Hepatocyte (in vitro differentiated cells): ENCODE results near the gene ZFHX3. TPM values are rescaled to one million over a fixed set of nuclear protein-coding genes. Genes with fewer than 3 reads are reported as not detected.

Experiments used
- DNase-seq: peaks from one replicate; pipeline ENCODE4 v3.0.0-alpha.2; 2016; ENCODE audit warnings: low spot score
- H2AFZ ChIP-seq: fragments of 200-600 bp; sonication (generic); 2 replicates; pipeline ENCODE4 v1.6.0; 2016; ENCODE audit warnings: antibody characterized with exemption, mild to moderate bottlenecking
- H3K27ac ChIP-seq: fragments of 200-600 bp; sonication (generic); 2 replicates; pipeline ENCODE4 v1.5.1; 2016; ENCODE audit warnings: mild to moderate bottlenecking
- H3K27me3 ChIP-seq: fragments of 200-600 bp; sonication (generic); 2 replicates; pipeline ENCODE4 v1.6.1; 2016
- H3K36me3 ChIP-seq: fragments of 200-600 bp; sonication (generic); replicated peaks from 2 replicates; pipeline ENCODE4 v1.5.1; 2016; ENCODE audit warnings: low read depth; ENCODE audit not compliant: insufficient read depth
- H3K4me1 ChIP-seq: fragments of 200-600 bp; sonication (generic); 2 replicates; pipeline ENCODE4 v1.5.1; 2016; ENCODE audit warnings: mild to moderate bottlenecking, moderate library complexity; ENCODE audit not compliant: insufficient read depth
- H3K4me2 ChIP-seq: fragments of 200-600 bp; sonication (generic); 2 replicates; pipeline ENCODE4 v1.6.0; 2016
- H3K4me3 ChIP-seq: fragments of 200-600 bp; sonication (generic); 2 replicates; pipeline ENCODE4 v1.5.1; 2016; ENCODE audit warnings: mild to moderate bottlenecking
- H3K79me2 ChIP-seq: fragments of 200-600 bp; sonication (generic); 2 replicates; pipeline ENCODE4 v1.6.0; 2017; ENCODE audit warnings: mild to moderate bottlenecking
- H3K9me2 ChIP-seq: fragments of 200-600 bp; sonication (generic); replicated peaks from 2 replicates; pipeline ENCODE4 v1.6.0; 2017; ENCODE audit warnings: mild to moderate bottlenecking; ENCODE audit not compliant: insufficient read depth
- H3K9me3 ChIP-seq: fragments of 200-600 bp; sonication (generic); 2 replicates; pipeline ENCODE4 v1.5.1; 2016; ENCODE audit warnings: low read depth, mild to moderate bottlenecking
- H4K20me1 ChIP-seq: fragments of 200-600 bp; sonication (generic); 2 replicates; pipeline ENCODE4 v1.6.0; 2016; ENCODE audit warnings: mild to moderate bottlenecking; ENCODE audit not compliant: insufficient read depth, poor library complexity, severe bottlenecking
- EZH2 ChIP-seq: fragments of 200-600 bp; sonication (generic); IDR thresholded peaks from 2 replicates; pipeline ENCODE4 v1.6.1; 2016; ENCODE audit warnings: antibody characterized with exemption, mild to moderate bottlenecking, borderline replicate concordance
- EZH2phosphoT487 ChIP-seq: fragments of 200-600 bp; sonication (generic); IDR thresholded peaks from one replicate; pipeline ENCODE4 v1.6.1; 2018; ENCODE audit warnings: antibody characterized with exemption, mild to moderate bottlenecking, low read depth, moderate library complexity; ENCODE audit not compliant: unreplicated experiment, severe bottlenecking
- WGBS: methylation state at CpG from one replicate; pipeline ENCODE4 v1.1.6; 2016; ENCODE audit warnings: low lambda C conversion rate; ENCODE audit errors: missing lambda C conversion rate; 5-methylcytosine and 5-hydroxymethylcytosine counted together
- polyA plus RNA-seq: library from polyadenylated mRNA; unstranded; fragments of >200 nt; fragmentation: Nextera tagmentation; extraction: Ambion mirVana; gene quantifications from 2 replicates; pipeline ENCODE4 v1.2.1, GENCODE V29; 2016
- total RNA-seq: library from RNA; depleted of rRNA; stranded (reverse); fragments of >200 nt; gene quantifications from 2 replicates; pipeline ENCODE4 v1.2.3, GENCODE V29; 2014
- TF ChIP-seq, protein P1 (sequence below): fragments of 200-600 bp; sonication (generic); IDR thresholded peaks from 2 replicates; pipeline ENCODE4 v1.5.1; 2016; ENCODE audit warnings: antibody characterized with exemption, mild to moderate bottlenecking; ENCODE audit not compliant: poor library complexity

Gene ZFHX3
- total and polyA plus RNA-seq, 2 experiments from 2014 or later: 6.4 to 11.6 TPM

DNA sequence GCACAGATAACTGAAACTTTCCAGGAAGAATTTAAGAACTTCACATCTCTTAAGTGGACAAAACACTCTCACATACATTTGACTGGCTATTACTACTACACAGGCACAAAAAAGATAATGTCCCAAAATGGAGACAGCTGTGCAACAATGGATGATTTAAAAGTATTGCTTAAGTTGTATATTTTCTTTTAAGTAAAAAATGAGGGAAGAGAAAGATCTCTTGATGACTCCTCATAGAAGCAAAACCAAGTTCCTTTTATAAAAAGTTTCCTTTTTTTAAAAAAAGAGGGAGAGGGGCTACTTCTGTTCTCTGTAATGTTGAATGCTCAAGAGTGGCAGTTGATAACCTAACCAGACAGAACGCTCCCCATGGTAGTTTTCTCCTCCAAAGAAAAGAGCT, 195.5 kb downstream of the ZFHX3 start:
- Histone ChIP-seq H2AFZ (no peak overlapping the region), H3K79me2 (peaks cover 33% of the 10 kb centered on the region), H3K9me3 (no peaks in the 10 kb centered on the region), H3K27me3 (no peaks in the 10 kb centered on the region), H3K9me2 (no peaks in the 10 kb centered on the region), H3K36me3 (no peaks in the 10 kb centered on the region), H3K4me3 (no peak overlapping the region), H3K4me2 (no peak overlapping the region), H4K20me1 (no peaks in the 10 kb centered on the region), H3K4me1 (peaks cover 7% of the 10 kb centered on the region), H3K27ac (no peak overlapping the region)
- WGBS: 92% methylated on average over 1 of the region's 1 CpG
- TF ChIP-seq EZH2: no peak
- no peak for TF ChIP-seq EZH2phosphoT487
- TF ChIP-seq, protein P1, sequence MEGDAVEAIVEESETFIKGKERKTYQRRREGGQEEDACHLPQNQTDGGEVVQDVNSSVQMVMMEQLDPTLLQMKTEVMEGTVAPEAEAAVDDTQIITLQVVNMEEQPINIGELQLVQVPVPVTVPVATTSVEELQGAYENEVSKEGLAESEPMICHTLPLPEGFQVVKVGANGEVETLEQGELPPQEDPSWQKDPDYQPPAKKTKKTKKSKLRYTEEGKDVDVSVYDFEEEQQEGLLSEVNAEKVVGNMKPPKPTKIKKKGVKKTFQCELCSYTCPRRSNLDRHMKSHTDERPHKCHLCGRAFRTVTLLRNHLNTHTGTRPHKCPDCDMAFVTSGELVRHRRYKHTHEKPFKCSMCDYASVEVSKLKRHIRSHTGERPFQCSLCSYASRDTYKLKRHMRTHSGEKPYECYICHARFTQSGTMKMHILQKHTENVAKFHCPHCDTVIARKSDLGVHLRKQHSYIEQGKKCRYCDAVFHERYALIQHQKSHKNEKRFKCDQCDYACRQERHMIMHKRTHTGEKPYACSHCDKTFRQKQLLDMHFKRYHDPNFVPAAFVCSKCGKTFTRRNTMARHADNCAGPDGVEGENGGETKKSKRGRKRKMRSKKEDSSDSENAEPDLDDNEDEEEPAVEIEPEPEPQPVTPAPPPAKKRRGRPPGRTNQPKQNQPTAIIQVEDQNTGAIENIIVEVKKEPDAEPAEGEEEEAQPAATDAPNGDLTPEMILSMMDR: no peak
- no peak for DNase-seq

DNA sequence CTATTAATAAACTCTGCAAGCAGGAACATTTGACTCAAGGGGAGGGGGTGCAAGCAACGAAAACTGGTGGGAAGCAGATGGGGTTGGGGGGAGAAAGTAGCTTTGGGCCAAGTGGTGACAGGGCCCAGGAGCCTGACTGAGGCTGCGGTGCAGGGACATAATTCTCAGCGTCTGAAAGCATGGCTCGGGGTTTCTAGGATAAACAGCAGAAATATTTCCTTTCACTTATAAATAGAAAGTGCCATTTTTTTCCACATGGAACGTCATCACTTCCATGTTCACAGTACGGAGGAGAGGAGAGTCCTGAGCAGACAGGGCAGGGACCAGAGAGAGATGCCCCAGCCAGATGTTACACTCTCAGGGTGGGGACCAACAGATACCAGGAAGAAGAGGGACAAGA, 197.1 kb downstream of the ZFHX3 start:
- DNase-seq: no peak
- no peak overlapping the region for H2AFZ ChIP-seq
- no peaks in the 10 kb centered on the region for H3K9me2 ChIP-seq
- peaks cover 7% of the 10 kb centered on the region for H3K4me1 ChIP-seq
- H3K4me2 ChIP-seq: no peak overlapping the region
- no peaks in the 10 kb centered on the region for H3K9me3 ChIP-seq
- H3K4me3 ChIP-seq: no peak overlapping the region
- H3K27me3 ChIP-seq: no peaks in the 10 kb centered on the region
- no peaks in the 10 kb centered on the region for H3K36me3 ChIP-seq
- no peak for TF ChIP-seq EZH2
- TF ChIP-seq, protein P1: no peak
- no peak for TF ChIP-seq EZH2phosphoT487
- 79% methylated on average over 6 of the region's 6 CpGs for whole genome bisulfite sequencing
- peaks cover 30% of the 10 kb centered on the region for H3K79me2 ChIP-seq
- H3K27ac ChIP-seq: no peak overlapping the region
- H4K20me1 ChIP-seq: peaks cover under 1% of the 10 kb centered on the region

DNA sequence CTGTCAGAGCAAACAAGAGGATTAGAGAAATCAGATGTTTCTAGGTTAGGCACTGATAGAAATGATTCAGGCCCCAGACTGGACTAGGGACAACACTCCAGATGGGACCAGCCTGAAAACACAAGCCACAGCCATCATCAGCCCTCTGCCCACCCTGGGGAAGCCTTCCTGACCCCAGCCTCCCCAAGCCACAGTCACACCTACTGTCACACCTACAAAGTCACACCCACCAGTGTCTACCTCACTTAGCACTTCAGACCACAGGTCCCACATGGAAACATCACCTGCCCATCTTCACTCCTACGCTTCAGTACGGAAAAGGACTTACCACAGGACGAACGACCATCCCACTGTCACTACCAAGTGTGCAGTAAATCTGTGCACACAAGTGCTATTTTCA, 197.9 kb downstream of the ZFHX3 start:
- Histone ChIP-seq H3K9me3 (no peaks in the 10 kb centered on the region), H3K36me3 (no peaks in the 10 kb centered on the region), H3K27ac (no peak overlapping the region), H3K4me2 (no peak overlapping the region), H3K4me3 (no peak overlapping the region), H3K27me3 (no peaks in the 10 kb centered on the region), H3K9me2 (no peaks in the 10 kb centered on the region), H3K4me1 (peaks cover 7% of the 10 kb centered on the region), H3K79me2 (peaks cover 33% of the 10 kb centered on the region), H4K20me1 (peaks cover 4% of the 10 kb centered on the region), H2AFZ (no peak overlapping the region)
- DNase-seq: no peak
- TF ChIP-seq EZH2 (no peak), EZH2phosphoT487 (no peak)
- TF ChIP-seq, protein P1: no peak
- 95% methylated on average over 4 of the region's 4 CpGs for WGBS
